Epidermal melanocyte (primary cell): Measurements from ENCODE around the gene TSHZ2.
"Not testable (repeated sequence)": the region's sequence is repeated elsewhere in the genome, so short reads cannot be mapped to it uniquely, and the experiment has no call there.

Source experiments
- DNase-seq: peaks from one replicate; pipeline ENCODE4 v3.0.0; 2011; ENCODE audit warnings: low spot score; ENCODE audit not compliant: insufficient read length

The TSHZ2 gene

DNA sequence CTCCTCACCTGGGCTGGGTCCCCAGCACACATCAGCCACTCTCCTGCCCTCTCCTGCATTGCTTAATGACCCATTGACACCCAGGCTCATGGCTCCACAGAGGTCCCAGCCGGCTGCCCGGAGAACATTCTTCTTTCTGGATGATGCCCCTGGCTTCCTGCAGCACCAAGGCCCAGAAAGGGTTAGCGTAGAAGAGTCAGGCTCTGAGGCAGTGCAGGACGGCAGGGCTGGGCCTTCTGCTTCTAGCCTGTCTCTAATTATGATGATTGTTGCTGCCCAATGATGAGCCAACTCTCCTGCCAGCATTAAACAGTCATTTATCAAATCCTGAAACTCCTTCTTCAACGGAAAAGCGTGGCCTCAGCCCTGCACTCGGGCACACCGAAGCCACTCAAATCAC is 555.0 kb downstream of the TSHZ2 start:
- no peak for DNase-seq

DNA sequence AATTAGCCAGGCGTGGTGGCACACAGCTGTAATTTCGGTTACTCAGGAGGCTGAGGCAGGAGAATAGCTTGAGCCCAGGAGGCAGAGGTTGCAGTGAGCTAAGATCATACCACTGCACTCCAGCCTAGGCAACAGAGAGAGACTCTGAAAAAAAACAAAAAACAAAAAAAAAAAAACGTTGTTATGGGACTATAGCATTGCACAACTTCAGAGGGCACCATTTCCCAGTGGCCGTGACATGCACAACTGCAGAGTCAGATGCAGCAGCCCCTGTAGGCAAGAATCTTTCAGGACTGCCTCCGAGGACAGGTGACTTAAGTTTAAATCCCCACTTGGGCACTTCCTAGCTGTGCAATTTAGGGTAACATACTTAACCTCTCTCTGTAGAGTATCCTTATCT is 557.5 kb downstream of the TSHZ2 start:
- DNase-seq: no peak

DNA sequence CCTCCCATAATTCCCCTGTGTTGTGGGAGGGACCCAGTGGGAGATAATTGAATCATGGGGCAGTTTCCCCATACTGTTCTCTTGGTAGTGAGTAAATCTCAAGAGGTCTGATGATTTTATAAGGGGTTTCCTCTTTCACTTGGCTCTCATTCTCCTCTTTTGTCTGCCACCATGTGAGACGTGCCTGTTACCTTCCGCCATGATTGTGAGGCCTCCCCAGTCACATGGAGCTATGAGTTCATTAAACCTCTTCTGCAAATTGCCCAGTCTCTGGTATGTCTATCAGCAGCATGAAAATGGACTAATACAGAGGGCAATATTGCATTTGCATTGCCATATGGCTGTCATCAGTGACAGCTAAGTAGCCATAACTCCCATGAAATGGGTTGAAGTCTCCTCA is 558.3 kb downstream of the TSHZ2 start:
- DNase-seq: no peak

DNA sequence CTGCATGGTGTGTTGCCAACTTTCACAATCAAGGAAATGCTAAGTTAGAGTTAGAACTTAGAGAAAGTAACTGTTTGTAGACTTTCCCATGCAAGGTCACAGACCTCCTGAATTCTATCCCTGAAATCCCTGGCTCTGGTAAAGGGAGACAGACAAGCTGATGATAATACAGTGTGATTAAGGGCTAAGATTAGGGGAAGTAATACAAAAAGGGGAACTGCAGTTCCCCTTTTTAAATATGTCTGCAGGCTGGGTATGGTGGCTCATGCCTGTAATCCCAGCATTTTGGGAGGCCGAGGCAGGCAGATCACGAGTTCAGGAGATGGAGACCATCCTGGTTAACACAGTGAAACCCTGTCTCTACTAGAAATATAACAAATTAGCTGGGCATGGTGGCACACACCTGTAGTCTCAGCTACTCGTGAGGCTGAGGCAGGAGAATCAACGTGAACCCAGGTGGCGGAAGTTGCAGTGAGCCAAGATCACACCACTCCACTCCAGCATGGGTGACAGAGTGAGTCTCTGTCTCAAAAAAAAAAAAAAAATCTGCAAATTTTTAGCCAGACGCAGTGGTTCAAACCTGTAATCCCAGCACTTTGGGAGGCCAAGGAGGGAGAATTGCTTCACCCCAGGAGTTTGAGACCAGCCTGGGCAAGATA is 560.6 kb downstream of the TSHZ2 start:
- not testable (repeated sequence) for DNase-seq

DNA sequence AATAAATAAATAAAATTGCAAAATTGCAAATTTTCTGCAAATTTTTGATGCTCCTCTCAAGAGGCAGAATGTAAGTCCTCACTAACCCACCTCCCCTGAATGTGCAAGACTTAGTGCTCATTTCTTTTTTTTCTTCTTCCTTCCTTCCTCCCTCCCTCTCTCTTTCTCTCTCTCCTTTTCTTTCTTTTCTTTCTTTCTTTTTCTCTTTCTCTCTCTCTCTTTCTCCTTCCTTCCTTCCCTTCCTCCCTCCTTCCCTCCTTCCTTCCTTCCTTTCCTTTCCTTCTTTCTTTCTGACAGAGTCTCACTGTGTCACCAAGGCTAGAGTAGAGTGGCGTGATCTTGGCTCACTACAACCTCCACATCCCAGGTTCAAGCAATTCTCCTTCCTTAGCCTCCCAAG is 561.3 kb downstream of the TSHZ2 start:
- DNase-seq: no peak

DNA sequence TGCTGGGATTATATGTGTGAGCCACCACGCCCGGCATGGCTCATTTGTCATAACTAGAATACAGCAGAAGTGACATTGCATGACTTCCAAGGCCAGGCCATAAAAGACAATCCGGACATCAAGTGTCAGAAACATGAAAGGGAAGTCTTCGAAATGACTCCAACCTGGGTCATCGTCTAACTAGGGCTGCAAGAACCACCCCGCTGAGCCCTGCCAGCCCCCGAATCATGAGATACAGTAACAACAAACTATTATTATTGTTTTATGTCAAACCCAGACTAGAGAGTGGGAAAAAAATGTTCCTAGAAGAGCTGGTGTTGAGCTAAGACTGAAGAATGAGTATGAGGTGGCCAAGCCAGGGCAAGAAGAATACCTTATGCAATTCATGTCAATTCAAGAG is 561.9 kb downstream of the TSHZ2 start:
- no peak for DNase-seq

- DNase-seq: no peak
Observed at GRCh38 chr20:53535878-53536277, 563.7 kb downstream of the TSHZ2 start.

DNA sequence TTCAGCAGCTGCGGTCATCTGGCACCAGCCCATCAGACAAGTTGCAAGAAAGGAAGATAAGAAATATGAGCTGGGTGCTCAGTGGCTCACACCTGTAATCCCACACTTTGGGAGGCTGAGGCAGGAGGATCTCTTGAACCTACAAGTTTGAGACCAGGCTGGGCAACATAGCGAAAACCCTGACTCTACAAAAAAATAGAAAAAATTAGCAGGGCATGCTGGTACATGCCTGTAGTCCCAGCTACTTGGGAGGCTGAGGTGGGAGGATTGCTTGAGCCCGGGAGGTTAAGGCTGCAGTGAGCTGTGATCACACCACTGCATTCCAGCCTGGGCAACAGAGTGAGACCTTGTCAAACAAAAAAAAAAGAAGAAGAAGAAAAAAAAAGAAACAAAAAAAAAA is 564.2 kb downstream of the TSHZ2 start:
- DNase-seq: not testable (repeated sequence)

- DNase-seq: no peak
Observed at GRCh38 chr20:53539516-53539915, 567.4 kb downstream of the TSHZ2 start.
